GM12878 (cell line): ENCODE measurements around the gene AFAP1. TPM values are rescaled to one million over a fixed set of nuclear protein-coding genes. Genes with fewer than 3 reads are reported as not detected.

Source experiments
- ATAC-seq: fragments of 200-7000 bp; cut with Tn5 transposase; 3 replicates; pipeline ENCODE4 v1.9.1; 2020; ENCODE audit warnings: mild to moderate bottlenecking, moderate library complexity
- BruUV-seq: library from RNA; stranded (reverse); fragments of 400-500 nt; replicated peaks from 2 replicates; lab custom pipeline; 2021; lab: Mats Ljungman, UMichigan
- CTCF ChIA-PET: fragments of 300-600 bp; sonication (Branson Sonifier 250); formaldehyde crosslinking; extraction: SDS; loops from one replicate; lab custom pipeline; 2021; ENCODE audit warnings: inconsistent platforms; lab: Yijun Ruan, JAX
- POLR2A ChIA-PET: fragments of 350-600 bp; formaldehyde crosslinking; extraction: SDS; loops from one replicate; lab custom pipeline; 2021; ENCODE audit warnings: inconsistent platforms; lab: Charles Lee
- RAD21 ChIA-PET: fragments of 300-600 bp; sonication (Branson Sonifier 250); formaldehyde crosslinking; loops from one replicate; lab custom pipeline; 2023; ENCODE audit warnings: antibody characterized with exemption; ENCODE audit not compliant: unreplicated experiment; lab: Charles Lee
- SMC1A ChIA-PET: fragments of 300-600 bp; sonication (Branson Sonifier 250); formaldehyde crosslinking; loops from one replicate; lab custom pipeline; 2023; ENCODE audit not compliant: unreplicated experiment, uncharacterized antibody; lab: Charles Lee
- DNase-seq: peaks from one replicate; pipeline ENCODE4 v3.0.0-alpha.2; 2011; ENCODE audit warnings: low read depth, low spot score
- FAIRE-seq: peaks from 3 replicates; lab custom pipeline; 2011; peaks lifted over from hg19 to GRCh38; lab: Jason Lieb, UNC
- H2AFZ ChIP-seq: 2 replicates; pipeline ENCODE4 v1.6.0; 2011; ENCODE audit warnings: low read depth, low read length, control low read depth; ENCODE audit not compliant: control insufficient read depth
- H3K27ac ChIP-seq: 2 replicates; pipeline ENCODE4 v1.5.1; 2011; ENCODE audit warnings: control low read depth; ENCODE audit not compliant: control insufficient read depth, insufficient read depth
- H3K27me3 ChIP-seq, 2 experiments: replicated peaks in 1 of 2; 2 replicates each; pipeline versions ENCODE4 v1.6.0 to v1.6.1; 2011; ENCODE audit warnings: low read length in 1 of 2; ENCODE audit not compliant: control insufficient read depth in 2 of 2, insufficient read depth in 2 of 2
- H3K36me3 ChIP-seq, 2 experiments: 2 replicates each; pipeline ENCODE4 v1.5.1; 2011; ENCODE audit warnings: low read length in 1 of 2; ENCODE audit not compliant: control insufficient read depth in 2 of 2, insufficient read depth in 2 of 2
- H3K4me1 ChIP-seq: 2 replicates; pipeline ENCODE4 v1.6.1; 2011; ENCODE audit warnings: mild to moderate bottlenecking, low read length, moderate library complexity, mixed read lengths; ENCODE audit not compliant: control insufficient read depth, insufficient read depth
- H3K4me2 ChIP-seq: 2 replicates; pipeline ENCODE4 v1.6.0; 2011; ENCODE audit warnings: control low read depth; ENCODE audit not compliant: control insufficient read depth, insufficient read depth
- H3K4me3 ChIP-seq: fragments of 200-600 bp; sonication (generic); 2 replicates; pipeline ENCODE4 v1.5.1; 2016
- H3K79me2 ChIP-seq: 2 replicates; pipeline ENCODE4 v1.6.0; 2011; ENCODE audit warnings: low read length; ENCODE audit not compliant: control insufficient read depth, insufficient read depth
- H3K9ac ChIP-seq: 2 replicates; pipeline ENCODE4 v1.8.0; 2011; ENCODE audit warnings: low read length, control low read depth, mixed read lengths; ENCODE audit not compliant: control insufficient read depth, insufficient read depth
- H3K9me3 ChIP-seq: replicated peaks from 3 replicates; pipeline ENCODE4 v1.5.1; 2011; ENCODE audit warnings: mild to moderate bottlenecking, low read length; ENCODE audit not compliant: control insufficient read depth, insufficient read depth
- H4K20me1 ChIP-seq: 2 replicates; pipeline ENCODE4 v1.6.0; 2011; ENCODE audit not compliant: control insufficient read depth, insufficient read depth
- ATF7 ChIP-seq: fragments of 450-650 bp; IDR thresholded peaks from 2 replicates; pipeline ENCODE4 v1.6.1; 2016; ENCODE audit warnings: low read depth, mild to moderate bottlenecking
- CHD1 ChIP-seq: IDR thresholded peaks from 2 replicates; pipeline ENCODE4 v1.6.1; 2012; ENCODE audit warnings: low read depth, low read length, improper control_type of control experiment
- ETV6 ChIP-seq, 2 experiments: fragments of 450-650 bp in 1 of 2; IDR thresholded peaks in 1 of 2; conservative IDR thresholded peaks in 1 of 2; 2 replicates each; pipeline ENCODE4 v1.6.1; 2014; ENCODE audit warnings: antibody characterized with exemption in 1 of 2, borderline replicate concordance in 1 of 2, low read depth in 1 of 2, mild to moderate bottlenecking in 1 of 2, moderate library complexity in 1 of 2
- HDAC2 ChIP-seq: fragments of 200-600 bp; sonication (generic); IDR thresholded peaks from 2 replicates; pipeline ENCODE4 v1.6.1; 2017
- HDGF ChIP-seq: fragments of 450-650 bp; IDR thresholded peaks from 2 replicates; pipeline ENCODE4 v1.6.1; 2016; ENCODE audit warnings: antibody characterized with exemption
- JUND ChIP-seq: IDR thresholded peaks from 2 replicates; pipeline ENCODE4 v1.6.1; 2012; ENCODE audit warnings: low read depth, mild to moderate bottlenecking, low read length, improper control_type of control experiment, moderate library complexity
- MYB ChIP-seq: fragments of 150-350 bp; IDR thresholded peaks from 2 replicates; pipeline ENCODE4 v1.6.1; 2014; ENCODE audit warnings: mild to moderate bottlenecking, low read depth, low read length, borderline replicate concordance
- RB1 ChIP-seq: fragments of 450-650 bp; formaldehyde crosslinking; IDR thresholded peaks from 2 replicates; pipeline ENCODE4 v1.6.1; 2017; ENCODE audit warnings: mild to moderate bottlenecking, borderline replicate concordance
- TAF1 ChIP-seq: IDR thresholded peaks from 2 replicates; pipeline ENCODE4 v1.6.1; 2011; ENCODE audit warnings: mild to moderate bottlenecking, low read depth, low read length, borderline replicate concordance
- ZNF217 ChIP-seq: fragments of 450-650 bp; IDR thresholded peaks from 2 replicates; pipeline ENCODE4 v1.6.1; 2017; ENCODE audit warnings: antibody characterized with exemption, mild to moderate bottlenecking
- WGBS: methylation state at CpG from one replicate; pipeline ENCODE4 v1.1.6; 2016; ENCODE audit warnings: low lambda C conversion rate; ENCODE audit not compliant: insufficient replicate concordance, insufficient coverage; ENCODE audit errors: missing lambda C conversion rate; 5-methylcytosine and 5-hydroxymethylcytosine counted together
- in situ Hi-C: fragments of 300-500 bp; cut with MboI; formaldehyde crosslinking; loops from 9 replicates; pipeline ENCODE4 v1.14.3; 2018; ENCODE audit warnings: mixed read lengths
- intact Hi-C: fragments of 100-400 bp; cut with micrococcal nuclease; formaldehyde crosslinking; loops from one replicate; pipeline ENCODE4 v1.14.2; 2022; ENCODE audit not compliant: unreplicated experiment
- polyA plus RNA-seq, 11 experiments: library from polyadenylated mRNA; depleted of rRNA in 4 of 11; unstranded in 6 of 11; stranded (reverse) in 5 of 11; fragments of >200 nt; fragmentation: Nextera tagmentation in 4 of 11; fragmentation: Illumina TruSeq in 1 of 11; extraction: Ambion mirVana in 4 of 11; extraction: Trizol in 1 of 11; gene quantifications; 1 replicate in 1 of 11; 2 replicates in 10 of 11; pipeline versions ENCODE4 v1.2.1 to v1.2.3, GENCODE V29; 2011 to 2016; ENCODE audit warnings: inconsistent platforms in 2 of 11, missing spikeins in 2 of 11, low read depth in 1 of 11
- total RNA-seq, 4 experiments: library from RNA; depleted of rRNA in 3 of 4; stranded (reverse); fragments of >200 nt in 3 of 4; fragmentation: Illumina TruSeq in 1 of 4; extraction: Trizol in 1 of 4; gene quantifications; 2 replicates each; pipeline versions ENCODE4 v1.2.1 to v1.2.3, GENCODE V29; 2013 to 2021
- TF ChIP-seq, protein P1 (sequence below): IDR thresholded peaks from 2 replicates; pipeline ENCODE4 v1.6.1; 2012; ENCODE audit warnings: low read depth, low read length, improper control_type of control experiment

The AFAP1 gene
- total and polyA plus RNA-seq, 10 of the 15 experiments (the other 5 are each of a cell fraction or from before 2014, with no cell fraction given), result 0.02 to 0.23 (median 0.09) TPM; not detected in 1

DNA sequence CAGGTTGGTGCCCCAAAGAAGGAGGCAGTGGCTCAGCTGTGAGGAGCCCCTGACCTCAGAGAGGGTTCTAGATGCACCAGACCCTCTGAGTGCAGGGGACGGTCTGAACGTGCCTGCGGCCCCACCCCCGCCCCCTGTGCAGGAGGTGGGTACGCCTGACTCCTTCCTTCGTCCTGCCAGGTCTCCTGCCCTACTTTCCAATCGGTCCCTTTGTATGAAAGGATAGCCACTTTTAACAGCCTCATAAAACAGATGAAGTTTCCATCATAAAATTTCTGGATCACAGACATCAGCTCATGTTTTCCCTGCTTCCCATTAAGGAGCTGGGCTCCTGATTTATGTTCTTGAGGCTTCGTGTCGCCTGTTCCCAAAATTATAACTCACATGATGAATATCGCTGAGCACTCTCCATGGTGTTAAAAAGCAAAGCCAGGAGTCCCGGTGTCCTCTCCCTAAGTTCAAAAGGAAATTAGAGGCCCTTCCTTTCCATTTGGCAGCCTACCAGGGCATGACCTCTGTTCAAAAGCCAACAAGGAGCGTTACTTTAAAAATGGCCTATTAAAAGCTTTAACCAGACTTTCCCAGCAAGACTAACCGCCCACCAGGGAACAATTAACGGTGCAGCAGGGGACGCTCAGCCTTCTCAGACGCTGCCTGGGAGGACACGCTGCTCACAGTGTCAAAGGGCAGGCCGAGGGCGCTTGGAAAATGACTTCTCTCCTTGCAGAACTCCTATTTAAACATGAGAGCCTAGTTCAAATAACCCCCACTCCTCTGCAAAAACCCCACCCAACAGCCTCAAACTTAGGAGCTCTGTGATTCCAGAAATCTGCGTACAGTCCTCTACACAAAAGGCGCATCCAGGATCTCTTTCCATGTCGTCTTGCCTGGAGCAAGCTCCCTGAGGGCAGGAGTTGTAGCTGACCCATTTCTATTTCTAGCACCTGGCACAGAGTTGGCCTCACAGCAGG, 181.9 kb downstream of the AFAP1 start:
- CTCF ChIA-PET, result interaction anchor here (3.2 kb wide), 1 partner anchor 44 kb away, joined by 12 read pairs; no protein-coding TSS in a partner anchor

More for the DNA sequence above, 181.9 kb downstream of the AFAP1 start:
- Histone ChIP-seq H3K4me3 (no peak overlapping the region), H3K4me2 (no peak overlapping the region), H3K9ac (no peak overlapping the region), H3K4me1 (peaks cover 4% of the 10 kb centered on the region; the same call in 1 of the 2 replicates), H3K9me3 (no peaks in the 10 kb centered on the region), H3K27me3 (0 out of 4 replicates have a peak, but pooled peaks cover 0 to 2% of the 10 kb centered on the region in 2 experiments), H3K27ac (no peak overlapping the region), H3K36me3 (no peaks in the 10 kb centered on the region), H3K79me2 (no peaks in the 10 kb centered on the region), H2AFZ (no peak overlapping the region), H4K20me1 (no peaks in the 10 kb centered on the region)
- in situ Hi-C loops, result no loop called here
- POLR2A ChIA-PET, result no interaction called here
- ATAC-seq (no peak), FAIRE-seq (no peak), DNase-seq (no peak)
- intact Hi-C loops, result no loop called here
- RAD21 ChIA-PET, result no interaction called here
- no peak for TF ChIP-seq HDAC2
- TF ChIP-seq CHD1, result no peak
- TF ChIP-seq JUND, result no peak
- TF ChIP-seq ETV6 (conservative IDR thresholded peaks at IDR 0.05 in 1 of 2, IDR thresholded peaks at IDR 0.05 in 1 of 2; ENCODE audit: borderline replicate concordance in 1 of 2, low read depth in 1 of 2), result no peak
- TF ChIP-seq HDGF, result no peak
- no peak for TF ChIP-seq RB1
- TF ChIP-seq ZNF217, result no peak
- TF ChIP-seq ATF7, result no peak
- no peak for TF ChIP-seq TAF1
- TF ChIP-seq MYB, result no peak
- TF ChIP-seq, protein P1, sequence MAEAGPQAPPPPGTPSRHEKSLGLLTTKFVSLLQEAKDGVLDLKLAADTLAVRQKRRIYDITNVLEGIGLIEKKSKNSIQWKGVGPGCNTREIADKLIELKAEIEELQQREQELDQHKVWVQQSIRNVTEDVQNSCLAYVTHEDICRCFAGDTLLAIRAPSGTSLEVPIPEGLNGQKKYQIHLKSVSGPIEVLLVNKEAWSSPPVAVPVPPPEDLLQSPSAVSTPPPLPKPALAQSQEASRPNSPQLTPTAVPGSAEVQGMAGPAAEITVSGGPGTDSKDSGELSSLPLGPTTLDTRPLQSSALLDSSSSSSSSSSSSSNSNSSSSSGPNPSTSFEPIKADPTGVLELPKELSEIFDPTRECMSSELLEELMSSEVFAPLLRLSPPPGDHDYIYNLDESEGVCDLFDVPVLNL, result no peak
- SMC1A ChIA-PET, result interaction anchor here (1.0 kb wide), 1 partner anchor 46 kb away, joined by 3 read pairs; no protein-coding TSS in a partner anchor
- BruUV-seq, result no TSS peak
- 62% methylated on average over 22 of the region's 22 CpGs for WGBS
